HG03064 (cell line): Measurements from ENCODE around the gene SYNM.
"Not testable (repeated sequence)": the region's sequence is repeated elsewhere in the genome, so short reads cannot be mapped to it uniquely, and the experiment has no call there.

Experiments used
- ATAC-seq: cut with Tn5 transposase; IDR thresholded peaks from one replicate; pipeline ENCODE4 v1.9.1; 2021; ENCODE audit warnings: low read depth; ENCODE audit not compliant: unreplicated experiment

Gene SYNM

DNA sequence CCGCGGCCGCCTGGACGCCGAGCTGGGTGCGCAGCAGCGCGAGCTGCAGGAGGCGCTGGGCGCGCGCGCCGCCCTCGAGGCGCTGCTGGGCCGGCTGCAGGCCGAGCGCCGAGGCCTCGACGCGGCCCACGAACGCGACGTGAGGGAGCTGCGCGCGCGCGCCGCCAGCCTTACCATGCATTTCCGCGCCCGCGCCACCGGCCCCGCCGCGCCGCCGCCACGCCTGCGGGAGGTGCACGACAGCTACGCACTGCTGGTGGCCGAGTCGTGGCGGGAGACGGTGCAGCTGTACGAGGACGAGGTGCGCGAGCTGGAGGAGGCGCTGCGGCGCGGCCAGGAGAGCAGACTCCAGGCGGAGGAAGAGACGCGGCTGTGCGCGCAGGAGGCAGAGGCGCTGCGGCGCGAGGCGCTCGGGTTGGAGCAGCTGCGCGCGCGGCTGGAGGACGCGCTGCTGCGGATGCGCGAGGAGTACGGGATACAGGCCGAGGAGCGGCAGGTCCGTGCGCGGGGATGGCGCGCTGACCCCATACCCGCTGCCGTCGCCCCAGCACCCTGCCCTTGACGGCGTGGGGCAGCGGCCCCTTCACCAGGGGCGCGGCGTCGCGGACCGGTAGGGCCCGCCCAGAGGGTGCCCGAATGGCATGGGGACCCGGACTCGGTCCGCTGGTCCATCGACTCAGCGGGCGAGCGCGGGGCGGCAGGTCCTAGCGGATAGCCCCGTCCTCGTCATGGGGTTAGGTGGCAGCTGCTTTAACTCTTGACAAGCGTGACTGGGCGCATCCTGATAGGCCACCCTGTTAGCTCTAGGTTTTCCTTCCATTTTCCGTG is 848 bp downstream of the SYNM start:
- ATAC-seq, result peak; percentile 47

DNA sequence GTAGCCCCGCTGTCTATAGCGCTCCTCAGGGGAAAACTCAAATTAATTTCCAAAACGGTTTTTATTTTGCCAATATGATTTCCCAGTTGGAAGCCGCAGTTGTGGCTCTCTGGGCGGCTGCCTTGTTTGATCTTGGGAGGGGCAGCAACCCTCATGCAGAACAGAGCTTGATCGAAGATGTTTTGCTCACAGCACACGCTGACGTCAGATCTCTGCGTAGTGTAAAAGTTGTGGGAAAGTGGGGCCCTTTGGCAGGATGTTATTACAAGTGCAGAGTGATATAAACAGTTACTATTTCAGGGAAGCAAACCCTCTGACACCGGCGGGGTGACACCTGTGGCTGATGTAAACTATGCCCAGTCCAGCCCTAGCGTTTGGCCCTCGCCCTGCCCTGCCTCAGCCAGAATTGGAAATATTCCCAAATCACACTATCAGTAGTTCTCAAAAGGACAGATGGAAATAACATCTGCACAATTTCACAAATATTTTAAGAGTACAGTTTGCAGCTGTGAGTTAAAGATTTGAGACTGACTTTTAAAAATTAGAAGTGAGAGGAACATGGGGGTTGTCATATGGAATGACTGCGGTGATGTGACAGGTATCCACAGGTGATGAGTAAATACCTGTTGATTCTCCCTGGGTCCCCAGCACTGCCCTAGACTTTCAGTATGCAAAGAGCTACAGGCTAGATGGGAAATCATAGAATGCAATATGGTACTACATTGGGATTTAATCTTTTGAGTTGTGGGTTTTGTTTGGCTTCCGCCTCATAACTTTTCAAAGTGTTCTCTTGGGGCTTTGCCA is 1.7 kb downstream of the SYNM start:
- ATAC-seq, result no peak

DNA sequence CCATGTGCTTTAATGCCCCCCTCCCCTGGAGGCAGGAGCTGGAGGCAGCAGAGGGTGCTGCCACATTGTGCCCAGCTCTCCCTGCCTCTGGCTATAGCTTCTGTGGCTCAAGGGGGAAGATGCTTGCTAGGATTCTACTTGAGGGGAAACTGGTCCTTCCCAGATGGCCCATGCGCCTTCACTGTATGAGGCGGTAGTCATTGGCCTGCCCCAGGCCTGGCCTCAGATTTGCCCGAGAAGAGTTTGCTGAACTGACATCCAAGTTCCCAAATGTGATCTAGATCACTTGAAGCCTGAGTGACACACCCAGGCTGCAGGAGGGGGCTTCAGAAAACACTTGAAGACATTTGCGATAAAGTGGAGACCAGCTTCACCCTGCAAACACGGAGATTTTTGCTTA is 4.1 kb downstream of the SYNM start:
- ATAC-seq, result no peak

DNA sequence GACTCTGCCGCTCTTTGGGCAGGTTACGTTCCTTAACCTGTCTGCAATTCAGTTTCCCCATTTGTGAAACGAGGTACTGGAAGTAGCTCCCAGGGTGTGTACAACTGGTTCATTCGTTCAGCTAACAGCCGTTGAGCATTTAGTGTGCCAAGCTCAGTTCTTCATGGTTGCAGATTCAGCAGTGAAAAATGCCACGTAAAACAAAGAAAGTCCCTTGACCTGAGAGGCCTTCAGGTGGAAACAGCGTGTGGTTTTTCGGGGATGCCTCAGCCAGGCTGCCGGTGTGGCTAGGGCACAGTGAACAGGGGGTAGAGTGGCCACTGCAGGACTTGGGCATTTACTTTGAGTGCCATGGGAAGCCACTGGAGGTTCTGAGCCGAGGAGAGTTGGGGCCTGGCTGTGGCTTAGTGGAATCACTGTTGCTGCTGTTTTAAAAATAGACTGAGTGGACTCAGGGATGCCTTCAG is 4.7 kb downstream of the SYNM start:
- ATAC-seq, result no peak

- no peak for ATAC-seq
These were observed 5.2 kb downstream of the SYNM start for GRCh38 chr15:99110093-99110492.

GRCh38 chr15:99110581-99111320 is 5.9 kb downstream of the SYNM start:
- no peak for ATAC-seq

DNA sequence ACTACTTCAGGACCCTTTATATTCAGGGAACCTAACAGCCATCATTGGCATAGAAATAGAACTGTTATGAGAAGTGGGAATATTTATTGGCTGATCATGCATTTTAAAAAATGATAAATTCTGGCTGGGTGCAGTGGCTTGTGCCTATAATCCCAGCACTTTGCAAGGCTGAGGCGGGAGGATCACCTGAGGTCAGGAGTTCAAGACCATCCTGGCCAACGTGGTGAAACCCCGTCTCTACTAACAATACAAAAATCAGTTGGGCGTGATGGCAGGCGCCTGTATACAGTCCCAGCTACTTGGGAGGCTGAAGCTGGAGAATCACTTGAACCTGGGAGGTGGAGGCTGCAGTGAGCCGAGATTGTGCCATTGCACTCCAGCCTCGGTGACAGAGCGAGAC is 6.8 kb downstream of the SYNM start:
- not testable (repeated sequence) for ATAC-seq

DNA sequence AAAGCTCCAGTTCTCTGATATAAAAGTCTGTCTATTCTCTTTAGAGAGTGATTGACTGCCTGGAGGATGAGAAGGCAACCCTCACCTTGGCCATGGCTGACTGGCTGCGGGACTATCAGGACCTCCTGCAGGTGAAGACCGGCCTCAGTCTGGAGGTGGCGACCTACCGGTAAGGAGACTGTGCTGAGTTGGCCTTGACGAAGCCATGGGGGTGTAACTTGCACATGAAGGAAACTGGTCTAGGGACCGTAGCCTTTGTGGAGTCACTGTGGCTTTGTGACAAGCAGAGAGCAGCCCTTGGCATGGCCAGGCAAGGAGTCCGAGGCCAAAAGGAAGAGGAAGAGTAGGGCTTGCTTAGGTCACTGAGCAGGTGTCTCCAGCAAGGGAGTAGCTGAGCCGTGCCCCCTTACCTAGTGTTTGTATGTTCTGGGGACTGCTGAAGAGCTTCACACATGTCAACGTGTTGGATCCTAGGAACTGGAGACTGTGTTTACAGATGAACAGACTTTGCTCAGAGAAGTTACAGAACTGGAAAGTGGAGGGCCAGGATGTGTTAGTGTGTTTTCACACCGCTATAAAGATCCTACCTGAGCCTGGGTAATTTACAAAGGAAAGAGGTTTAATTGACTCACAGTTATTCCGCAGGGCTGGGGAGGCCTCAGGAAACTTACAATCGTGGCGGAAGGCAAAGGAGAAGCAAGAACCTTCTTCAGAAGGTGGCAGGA is 8.8 kb downstream of the SYNM start:
- ATAC-seq, result no peak

GRCh38 chr15:99114511-99115299 is 9.8 kb downstream of the SYNM start:
- no peak for ATAC-seq

GRCh38 chr15:99115300-99116215 is 10.7 kb downstream of the SYNM start:
- no peak for ATAC-seq

DNA sequence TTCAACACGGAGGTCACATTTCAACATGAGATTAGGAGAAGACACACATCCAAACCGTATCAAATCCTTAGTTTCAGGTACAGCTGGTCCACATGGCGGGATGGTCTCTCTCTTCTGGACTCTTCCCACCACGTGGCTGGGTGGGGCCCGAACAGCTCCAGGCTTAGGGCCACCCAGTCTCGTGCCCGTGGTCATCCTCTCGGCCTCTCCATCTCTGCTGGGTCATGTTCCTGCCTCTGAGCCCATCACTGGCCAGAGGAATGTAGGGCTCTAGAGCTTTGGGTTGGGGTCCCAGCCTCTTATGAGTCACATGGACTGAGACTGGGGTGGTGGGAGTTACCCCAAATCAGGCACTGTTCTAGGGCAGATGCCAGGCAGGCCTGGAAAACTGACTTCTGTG is 12.2 kb downstream of the SYNM start:
- ATAC-seq, result no peak

GRCh38 chr15:99117563-99118257 is 12.8 kb downstream of the SYNM start:
- ATAC-seq, result no peak

DNA sequence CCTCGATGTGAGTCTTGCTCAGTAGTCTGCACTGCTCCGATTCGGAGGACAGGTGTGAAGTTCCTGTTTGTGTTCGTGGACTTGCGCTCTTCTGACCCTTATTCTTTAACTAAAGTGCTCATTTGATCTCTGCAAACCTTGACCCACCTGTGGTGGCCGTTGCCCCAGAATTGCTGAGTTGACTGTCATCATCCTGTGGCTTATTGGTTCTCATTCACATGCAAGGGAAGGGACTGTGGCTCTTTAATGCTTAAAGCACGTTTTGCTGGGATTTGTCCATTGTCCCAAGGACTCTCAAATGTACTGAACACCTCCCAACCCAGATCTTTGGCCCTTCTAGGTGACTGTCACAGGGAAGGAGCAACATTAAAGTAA is 13.4 kb downstream of the SYNM start:
- ATAC-seq, result no peak

DNA sequence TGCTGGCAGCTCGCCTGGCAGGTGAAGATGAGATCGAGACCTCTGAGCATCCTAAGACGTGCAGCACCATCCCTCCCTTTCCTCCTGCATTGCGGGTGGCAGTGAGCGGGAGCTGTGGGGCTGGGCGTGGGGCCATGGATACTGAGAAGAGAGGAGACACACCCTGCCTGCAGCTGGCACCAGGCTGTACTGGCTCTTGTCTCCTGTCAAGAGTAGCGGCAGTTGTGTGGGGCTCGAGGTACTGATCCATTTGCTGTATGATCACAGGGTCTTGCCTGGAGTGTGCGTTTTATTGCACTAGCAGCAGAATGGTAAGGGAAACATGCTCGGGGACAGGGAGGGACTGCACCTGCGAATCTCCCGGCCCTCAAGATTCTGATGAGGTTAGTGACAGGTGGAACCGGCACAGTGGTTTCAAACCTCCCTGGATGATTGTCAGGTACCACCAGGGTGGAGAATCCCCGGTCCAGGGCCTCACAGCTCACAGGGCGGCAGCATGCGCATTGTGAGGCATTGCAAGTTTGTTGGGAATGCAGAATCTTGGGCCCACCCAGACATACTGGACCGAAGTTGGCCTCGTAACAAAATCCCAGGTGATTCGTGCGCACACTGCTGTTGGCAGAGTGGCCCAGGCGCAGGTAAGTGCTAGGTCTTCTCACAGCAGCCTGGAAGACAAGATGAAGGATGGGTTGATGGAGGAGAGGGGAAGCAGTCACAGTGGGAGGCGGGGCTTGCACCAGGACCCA is 14.1 kb downstream of the SYNM start:
- no peak for ATAC-seq

- ATAC-seq, result no peak
These were observed 15.3 kb downstream of the SYNM start for GRCh38 chr15:99120050-99120777.

DNA sequence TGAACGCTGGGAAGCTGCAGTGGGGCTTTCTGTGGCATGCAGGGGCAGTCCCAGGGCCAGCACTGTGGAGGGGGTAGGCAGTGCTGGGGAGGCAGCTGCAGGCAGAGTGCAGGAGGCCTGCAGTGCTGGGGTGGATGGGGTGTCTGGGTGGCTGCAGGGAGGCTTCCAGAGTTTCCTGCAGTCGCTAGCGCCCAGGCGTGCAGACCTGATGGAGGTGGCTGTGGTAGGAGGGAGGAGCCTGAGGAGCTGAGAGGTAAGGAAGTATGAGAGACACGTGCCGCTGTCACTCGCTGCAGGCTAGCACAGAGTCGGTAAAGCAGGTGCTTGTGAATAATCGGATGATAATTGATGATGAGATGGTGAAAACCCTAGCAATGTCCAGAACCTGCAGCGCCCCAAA is 16.3 kb downstream of the SYNM start:
- ATAC-seq, result no peak
